GM19035 (cell line): ENCODE data around the gene MS4A6A.
"Not testable (repeated sequence)": the region's sequence is repeated elsewhere in the genome, so short reads cannot be mapped to it uniquely, and the experiment has no call there.

ENCODE experiments used
- ATAC-seq: cut with Tn5 transposase; IDR thresholded peaks from one replicate; pipeline ENCODE4 v1.9.1; 2021; ENCODE audit not compliant: unreplicated experiment

Gene MS4A6A

GRCh38 chr11:60184824-60185511 is 2.1 kb upstream of the MS4A6A start:
- ATAC-seq: no peak

- no peak for ATAC-seq
Observed at GRCh38 chr11:60183591-60184205, 815 bp upstream of the MS4A6A start.

- no peak for ATAC-seq
Observed at GRCh38 chr11:60175860-60176275, 7.0 kb downstream of the MS4A6A start.

GRCh38 chr11:60172011-60172410 is 10.9 kb downstream of the MS4A6A start:
- ATAC-seq: no peak

GRCh38 chr11:60170566-60170965 is 12.3 kb downstream of the MS4A6A start:
- ATAC-seq: no peak

GRCh38 chr11:60169264-60169915 is 13.5 kb downstream of the MS4A6A start:
- no peak for ATAC-seq

- no peak for ATAC-seq
Observed at GRCh38 chr11:60168306-60168705, 14.6 kb downstream of the MS4A6A start.

- ATAC-seq: no peak
Observed at GRCh38 chr11:60165951-60166350, 16.9 kb downstream of the MS4A6A start.

GRCh38 chr11:60165538-60165937 is 17.3 kb downstream of the MS4A6A start:
- ATAC-seq: no peak

- ATAC-seq: no peak
Observed at GRCh38 chr11:60164550-60165075, 18.3 kb downstream of the MS4A6A start.

GRCh38 chr11:60161766-60162165 is 21.1 kb downstream of the MS4A6A start:
- ATAC-seq: no peak

GRCh38 chr11:60161107-60161506 is 21.8 kb downstream of the MS4A6A start:
- no peak for ATAC-seq

GRCh38 chr11:60159868-60160267 is 23.0 kb downstream of the MS4A6A start:
- ATAC-seq: no peak

GRCh38 chr11:60159284-60159683 is 23.6 kb downstream of the MS4A6A start:
- no peak for ATAC-seq

- ATAC-seq: no peak
Observed at GRCh38 chr11:60158636-60159035, 24.2 kb downstream of the MS4A6A start.

- no peak for ATAC-seq
Observed at GRCh38 chr11:60155931-60156330, 27.0 kb downstream of the MS4A6A start.

GRCh38 chr11:60152727-60153126 is 30.2 kb downstream of the MS4A6A start:
- ATAC-seq: not testable (repeated sequence)

- ATAC-seq: no peak
Observed at GRCh38 chr11:60150279-60150678, 32.6 kb downstream of the MS4A6A start.

- no peak for ATAC-seq
Observed at GRCh38 chr11:60145677-60146076, 37.2 kb downstream of the MS4A6A start.

- ATAC-seq: no peak
Observed at GRCh38 chr11:60143768-60144167, 39.1 kb downstream of the MS4A6A start.

- no peak for ATAC-seq
Observed at GRCh38 chr11:60133917-60134316, 49.0 kb downstream of the MS4A6A start.

GRCh38 chr11:60131912-60132311 is 51.0 kb downstream of the MS4A6A start:
- no peak for ATAC-seq
